Measurements from ENCODE around the gene PER1. TPM values are rescaled to one million over a fixed set of nuclear protein-coding genes. Genes with fewer than 3 reads are reported as not detected.

PER1 gene
- total and polyA plus RNA-seq, 9 of the 15 experiments (the other 6 are each of a cell fraction or from before 2014, with no cell fraction given), result 0.13 to 26.0 (median 3.4) TPM

DNA sequence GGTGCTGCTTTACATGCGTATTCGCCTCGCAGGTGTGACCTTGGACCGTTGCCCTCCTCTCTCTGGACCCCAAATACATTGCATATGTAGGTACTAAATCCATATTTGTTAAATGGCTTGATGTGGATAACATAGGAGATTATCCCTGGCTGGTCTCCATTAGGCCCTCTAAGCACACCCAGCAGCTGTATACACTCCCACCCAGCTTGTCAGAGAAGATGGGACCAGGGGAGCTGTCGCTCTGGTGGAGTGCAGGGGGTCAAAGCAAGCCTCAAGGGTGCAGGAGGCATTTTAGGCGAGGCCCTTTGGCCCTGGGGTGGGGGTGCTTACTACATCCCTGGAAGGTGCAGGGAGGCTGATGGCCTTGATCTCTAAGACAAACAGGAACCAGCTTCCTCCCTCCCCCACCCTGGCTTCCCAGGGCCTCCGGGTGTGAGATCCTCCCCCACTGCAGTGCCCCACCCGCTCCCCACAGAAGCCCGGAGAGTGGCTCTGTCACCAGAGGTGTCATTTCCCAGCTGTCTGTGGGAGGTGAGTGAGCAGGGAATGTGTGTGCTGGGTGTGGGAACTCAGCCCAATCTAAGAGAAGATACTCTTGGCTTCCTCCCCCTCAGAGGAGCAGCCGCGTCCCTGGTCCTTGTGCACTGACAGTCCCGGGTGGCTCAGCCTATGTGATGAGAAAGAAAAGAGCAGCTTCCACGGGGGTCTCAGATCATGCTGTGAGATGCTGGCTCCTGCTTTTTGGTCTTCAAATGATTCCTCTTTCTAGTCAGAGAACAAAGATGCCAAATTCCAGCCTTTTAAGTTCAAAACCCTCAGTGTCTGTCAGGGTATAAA is 12.0 kb upstream of the PER1 start (continued):
- TF ChIP-seq MTA3 (IDR thresholded peaks at IDR 0.05; ENCODE audit: borderline replicate concordance) (peak; percentile 67; the same call in 1 of the 2 replicates), CTBP1 (IDR thresholded peaks at IDR 0.05; ENCODE audit: borderline replicate concordance) (peak; percentile 74), ZNF282 (CRISPR knock-in tag; IDR thresholded peaks at IDR 0.05) (no peak), CREM (IDR thresholded peaks at IDR 0.05; ENCODE audit: low read depth) (peak; percentile 50), ZNF589 (CRISPR knock-in tag; IDR thresholded peaks at IDR 0.05; ENCODE audit: low read depth) (0 out of 2 replicates have a peak, but pooled peaks have one; percentile 30), DPF2 (IDR thresholded peaks at IDR 0.05) (peak; percentile 56), MYNN (IDR thresholded peaks at IDR 0.05) (peak; percentile 72), MYNN (CRISPR knock-in tag; IDR thresholded peaks at IDR 0.05) (no peak), CXXC5 (CRISPR knock-in tag; IDR thresholded peaks at IDR 0.05) (0 out of 2 replicates have a peak, but pooled peaks have one; percentile 13), PML (IDR thresholded peaks at IDR 0.05; ENCODE audit: low read length) (peak; percentile 21; the same call in 1 of the 2 replicates), ZBTB17 (CRISPR knock-in tag; IDR thresholded peaks at IDR 0.05) (no peak), BHLHE40 (IDR thresholded peaks at IDR 0.05; ENCODE audit: low read length) (peak; percentile 46), POLR2H (tag; IDR thresholded peaks at IDR 0.05; ENCODE audit: low read depth) (0 out of 2 replicates have a peak, but pooled peaks have one; percentile 26), JUND (IDR thresholded peaks at IDR 0.05; ENCODE audit: borderline replicate concordance, low read depth, low read length) (peak; percentile 63), JUND (tag; IDR thresholded peaks at IDR 0.05; ENCODE audit: borderline replicate concordance, low read depth, low read length) (no peak; the same call in 2 of the 3 replicates), EP400 (IDR thresholded peaks at IDR 0.05) (peak; percentile 55), SRF (CRISPR knock-in tag; IDR thresholded peaks at IDR 0.05) (peak in 1 of 2 experiments; percentile 69; a peak in 1 of 4 replicates), MEIS2 (IDR thresholded peaks at IDR 0.05; ENCODE audit: partially characterized antibody) (peak; percentile 51), DNMT1 (IDR thresholded peaks at IDR 0.05) (no peak)
- TF ChIP-seq, protein P1, sequence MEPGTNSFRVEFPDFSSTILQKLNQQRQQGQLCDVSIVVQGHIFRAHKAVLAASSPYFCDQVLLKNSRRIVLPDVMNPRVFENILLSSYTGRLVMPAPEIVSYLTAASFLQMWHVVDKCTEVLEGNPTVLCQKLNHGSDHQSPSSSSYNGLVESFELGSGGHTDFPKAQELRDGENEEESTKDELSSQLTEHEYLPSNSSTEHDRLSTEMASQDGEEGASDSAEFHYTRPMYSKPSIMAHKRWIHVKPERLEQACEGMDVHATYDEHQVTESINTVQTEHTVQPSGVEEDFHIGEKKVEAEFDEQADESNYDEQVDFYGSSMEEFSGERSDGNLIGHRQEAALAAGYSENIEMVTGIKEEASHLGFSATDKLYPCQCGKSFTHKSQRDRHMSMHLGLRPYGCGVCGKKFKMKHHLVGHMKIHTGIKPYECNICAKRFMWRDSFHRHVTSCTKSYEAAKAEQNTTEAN (CRISPR knock-in tag; IDR thresholded peaks at IDR 0.05), result no peak
- TF ChIP-seq, protein P2, sequence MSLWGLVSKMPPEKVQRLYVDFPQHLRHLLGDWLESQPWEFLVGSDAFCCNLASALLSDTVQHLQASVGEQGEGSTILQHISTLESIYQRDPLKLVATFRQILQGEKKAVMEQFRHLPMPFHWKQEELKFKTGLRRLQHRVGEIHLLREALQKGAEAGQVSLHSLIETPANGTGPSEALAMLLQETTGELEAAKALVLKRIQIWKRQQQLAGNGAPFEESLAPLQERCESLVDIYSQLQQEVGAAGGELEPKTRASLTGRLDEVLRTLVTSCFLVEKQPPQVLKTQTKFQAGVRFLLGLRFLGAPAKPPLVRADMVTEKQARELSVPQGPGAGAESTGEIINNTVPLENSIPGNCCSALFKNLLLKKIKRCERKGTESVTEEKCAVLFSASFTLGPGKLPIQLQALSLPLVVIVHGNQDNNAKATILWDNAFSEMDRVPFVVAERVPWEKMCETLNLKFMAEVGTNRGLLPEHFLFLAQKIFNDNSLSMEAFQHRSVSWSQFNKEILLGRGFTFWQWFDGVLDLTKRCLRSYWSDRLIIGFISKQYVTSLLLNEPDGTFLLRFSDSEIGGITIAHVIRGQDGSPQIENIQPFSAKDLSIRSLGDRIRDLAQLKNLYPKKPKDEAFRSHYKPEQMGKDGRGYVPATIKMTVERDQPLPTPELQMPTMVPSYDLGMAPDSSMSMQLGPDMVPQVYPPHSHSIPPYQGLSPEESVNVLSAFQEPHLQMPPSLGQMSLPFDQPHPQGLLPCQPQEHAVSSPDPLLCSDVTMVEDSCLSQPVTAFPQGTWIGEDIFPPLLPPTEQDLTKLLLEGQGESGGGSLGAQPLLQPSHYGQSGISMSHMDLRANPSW (CRISPR knock-in tag; IDR thresholded peaks at IDR 0.05), result no peak
- TF ChIP-seq, protein P3, sequence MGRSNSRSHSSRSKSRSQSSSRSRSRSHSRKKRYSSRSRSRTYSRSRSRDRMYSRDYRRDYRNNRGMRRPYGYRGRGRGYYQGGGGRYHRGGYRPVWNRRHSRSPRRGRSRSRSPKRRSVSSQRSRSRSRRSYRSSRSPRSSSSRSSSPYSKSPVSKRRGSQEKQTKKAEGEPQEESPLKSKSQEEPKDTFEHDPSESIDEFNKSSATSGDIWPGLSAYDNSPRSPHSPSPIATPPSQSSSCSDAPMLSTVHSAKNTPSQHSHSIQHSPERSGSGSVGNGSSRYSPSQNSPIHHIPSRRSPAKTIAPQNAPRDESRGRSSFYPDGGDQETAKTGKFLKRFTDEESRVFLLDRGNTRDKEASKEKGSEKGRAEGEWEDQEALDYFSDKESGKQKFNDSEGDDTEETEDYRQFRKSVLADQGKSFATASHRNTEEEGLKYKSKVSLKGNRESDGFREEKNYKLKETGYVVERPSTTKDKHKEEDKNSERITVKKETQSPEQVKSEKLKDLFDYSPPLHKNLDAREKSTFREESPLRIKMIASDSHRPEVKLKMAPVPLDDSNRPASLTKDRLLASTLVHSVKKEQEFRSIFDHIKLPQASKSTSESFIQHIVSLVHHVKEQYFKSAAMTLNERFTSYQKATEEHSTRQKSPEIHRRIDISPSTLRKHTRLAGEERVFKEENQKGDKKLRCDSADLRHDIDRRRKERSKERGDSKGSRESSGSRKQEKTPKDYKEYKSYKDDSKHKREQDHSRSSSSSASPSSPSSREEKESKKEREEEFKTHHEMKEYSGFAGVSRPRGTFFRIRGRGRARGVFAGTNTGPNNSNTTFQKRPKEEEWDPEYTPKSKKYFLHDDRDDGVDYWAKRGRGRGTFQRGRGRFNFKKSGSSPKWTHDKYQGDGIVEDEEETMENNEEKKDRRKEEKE (IDR thresholded peaks at IDR 0.05; ENCODE audit: borderline replicate concordance in 1 of 2, control insufficient read depth in 1 of 2, low read depth in 2 of 2, low read length in 1 of 2), result peak in 1 of 2 experiments; percentile 67; a peak in 1 of 4 replicates

Measured in K562 (cell line).